ENCODE data around the gene RELB. TPM values are rescaled to one million over a fixed set of nuclear protein-coding genes. Genes with fewer than 3 reads are reported as not detected.

Gene RELB
- total and polyA plus RNA-seq, 2 donors from 2014 or later, result 10.3 to 30.6 TPM

DNA sequence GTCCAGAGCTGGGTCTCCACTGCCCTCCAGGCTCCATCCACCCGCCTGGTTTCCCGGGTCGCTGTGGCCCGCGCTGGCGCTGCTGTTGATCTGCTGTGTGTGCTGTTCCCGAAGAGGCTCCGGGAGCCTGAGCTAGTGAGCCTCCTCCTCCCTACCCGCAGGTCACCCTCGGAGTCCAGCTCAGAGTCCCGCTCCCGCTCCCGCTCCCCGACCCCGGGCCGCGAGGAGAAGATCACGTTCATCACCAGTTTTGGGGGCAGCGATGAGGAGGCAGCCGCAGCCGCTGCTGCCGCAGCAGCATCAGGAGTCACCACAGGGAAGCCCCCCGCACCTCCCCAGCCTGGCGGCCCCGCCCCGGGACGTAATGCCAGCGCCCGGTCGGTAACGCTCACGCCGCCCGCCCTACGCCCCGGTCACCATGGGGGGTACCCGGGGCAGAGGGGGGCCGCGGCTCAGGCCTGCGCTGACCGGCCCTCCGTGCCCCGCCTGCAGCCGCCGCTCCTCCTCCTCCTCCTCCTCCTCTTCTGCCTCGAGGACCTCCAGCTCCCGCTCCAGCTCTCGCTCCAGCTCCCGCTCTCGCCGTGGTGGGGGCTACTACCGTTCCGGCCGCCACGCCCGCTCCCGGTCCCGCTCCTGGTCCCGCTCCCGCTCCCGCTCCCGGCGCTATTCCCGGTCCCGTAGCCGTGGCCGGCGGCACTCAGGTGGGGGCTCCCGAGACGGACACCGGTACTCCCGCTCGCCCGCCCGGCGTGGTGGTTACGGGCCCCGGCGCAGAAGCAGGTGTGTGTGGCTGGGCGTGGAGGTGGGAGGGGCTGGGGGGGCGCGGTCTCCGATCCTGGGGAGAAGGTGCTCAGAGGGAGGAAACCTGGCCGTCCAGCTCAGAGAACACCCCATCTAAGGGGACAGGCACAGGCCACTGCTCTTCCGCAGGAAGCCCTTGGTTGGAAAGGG lies 62.9 kb downstream of the RELB start:
- Histone ChIP-seq H3K4me3 (ENCODE audit: low read length in 3 of 3) (no peak overlapping the region), H3K9me3 (ENCODE audit: control insufficient read depth in 2 of 3, insufficient read depth in 1 of 3, low read length in 3 of 3) (no peaks in the 10 kb centered on the region), H3K9ac (ENCODE audit: low read length in 3 of 3) (no peak overlapping the region), H3K27ac (ENCODE audit: low read depth in 2 of 2, low read length in 2 of 2) (no peak overlapping the region), H3K27me3 (ENCODE audit: control insufficient read depth, insufficient read depth, low read length) (no peaks in the 10 kb centered on the region), H3K4me1 (ENCODE audit: control insufficient read depth in 2 of 3, insufficient read depth in 2 of 3, low read depth in 1 of 3, low read length in 3 of 3) (no peaks in the 10 kb centered on the region), H3K36me3 (ENCODE audit: control insufficient read depth in 2 of 3, insufficient read depth in 3 of 3, low read length in 3 of 3) (peaks cover 3 to 36% (median 25%) of the 10 kb centered on the region in 3 donors)
- no peak for FAIRE-seq
- TF ChIP-seq, protein P1, sequence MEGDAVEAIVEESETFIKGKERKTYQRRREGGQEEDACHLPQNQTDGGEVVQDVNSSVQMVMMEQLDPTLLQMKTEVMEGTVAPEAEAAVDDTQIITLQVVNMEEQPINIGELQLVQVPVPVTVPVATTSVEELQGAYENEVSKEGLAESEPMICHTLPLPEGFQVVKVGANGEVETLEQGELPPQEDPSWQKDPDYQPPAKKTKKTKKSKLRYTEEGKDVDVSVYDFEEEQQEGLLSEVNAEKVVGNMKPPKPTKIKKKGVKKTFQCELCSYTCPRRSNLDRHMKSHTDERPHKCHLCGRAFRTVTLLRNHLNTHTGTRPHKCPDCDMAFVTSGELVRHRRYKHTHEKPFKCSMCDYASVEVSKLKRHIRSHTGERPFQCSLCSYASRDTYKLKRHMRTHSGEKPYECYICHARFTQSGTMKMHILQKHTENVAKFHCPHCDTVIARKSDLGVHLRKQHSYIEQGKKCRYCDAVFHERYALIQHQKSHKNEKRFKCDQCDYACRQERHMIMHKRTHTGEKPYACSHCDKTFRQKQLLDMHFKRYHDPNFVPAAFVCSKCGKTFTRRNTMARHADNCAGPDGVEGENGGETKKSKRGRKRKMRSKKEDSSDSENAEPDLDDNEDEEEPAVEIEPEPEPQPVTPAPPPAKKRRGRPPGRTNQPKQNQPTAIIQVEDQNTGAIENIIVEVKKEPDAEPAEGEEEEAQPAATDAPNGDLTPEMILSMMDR (IDR thresholded peaks at IDR 0.05; ENCODE audit: borderline replicate concordance, extremely low read depth, insufficient read depth), result no peak
- no peak for DNase-seq
- intact Hi-C loops (cut with DNase I), result no loop called here

DNA sequence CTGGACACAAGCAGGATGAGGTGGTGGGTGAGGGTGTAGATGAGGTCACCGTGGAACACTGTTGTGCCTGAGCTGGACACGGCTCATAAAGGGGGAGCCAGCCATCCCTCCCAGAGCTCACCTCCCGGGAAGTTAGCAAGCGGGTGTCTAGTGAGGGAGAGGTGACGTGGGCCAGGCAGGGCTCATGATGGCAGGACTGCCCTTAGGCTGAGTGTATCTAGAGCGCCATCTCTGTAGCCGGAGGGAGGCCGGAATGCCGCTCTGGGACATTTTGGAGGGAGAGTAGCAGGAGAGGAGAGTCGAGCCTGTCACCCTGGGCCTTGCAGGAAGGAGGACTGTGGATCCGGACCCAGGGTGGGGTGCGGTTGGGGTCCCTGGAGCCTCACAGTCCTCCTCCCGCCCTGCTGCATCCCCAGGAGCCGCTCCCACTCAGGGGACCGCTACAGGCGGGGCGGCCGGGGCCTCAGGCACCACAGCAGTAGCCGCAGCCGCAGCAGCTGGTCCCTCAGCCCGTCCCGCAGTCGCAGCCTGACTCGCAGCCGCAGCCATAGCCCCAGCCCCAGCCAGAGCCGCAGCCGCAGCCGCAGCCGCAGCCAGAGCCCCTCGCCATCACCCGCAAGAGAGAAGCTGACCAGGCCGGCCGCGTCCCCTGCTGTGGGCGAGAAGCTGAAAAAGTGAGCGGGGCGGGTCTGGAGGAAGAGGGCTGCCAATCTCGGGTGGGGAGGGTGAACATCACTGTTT lies 65.8 kb downstream of the RELB start:
- FAIRE-seq (no peak), DNase-seq (no peak)
- intact Hi-C loops (cut with DNase I), result no loop called here
- Histone ChIP-seq H3K27ac (ENCODE audit: low read depth in 2 of 2, low read length in 2 of 2) (no peak overlapping the region), H3K9ac (ENCODE audit: low read length in 3 of 3) (no peak overlapping the region), H3K4me3 (ENCODE audit: low read length in 3 of 3) (no peak overlapping the region), H3K27me3 (ENCODE audit: control insufficient read depth, insufficient read depth, low read length) (no peaks in the 10 kb centered on the region), H3K9me3 (ENCODE audit: control insufficient read depth in 2 of 3, insufficient read depth in 1 of 3, low read length in 3 of 3) (no peaks in the 10 kb centered on the region), H3K36me3 (ENCODE audit: control insufficient read depth in 2 of 3, insufficient read depth in 3 of 3, low read length in 3 of 3) (peaks cover 0 to 28% (median 24%) of the 10 kb centered on the region in 3 donors), H3K4me1 (ENCODE audit: control insufficient read depth in 2 of 3, insufficient read depth in 2 of 3, low read depth in 1 of 3, low read length in 3 of 3) (no peaks in the 10 kb centered on the region)
- TF ChIP-seq, protein P1 (IDR thresholded peaks at IDR 0.05; ENCODE audit: borderline replicate concordance, extremely low read depth, insufficient read depth), result no peak

DNA sequence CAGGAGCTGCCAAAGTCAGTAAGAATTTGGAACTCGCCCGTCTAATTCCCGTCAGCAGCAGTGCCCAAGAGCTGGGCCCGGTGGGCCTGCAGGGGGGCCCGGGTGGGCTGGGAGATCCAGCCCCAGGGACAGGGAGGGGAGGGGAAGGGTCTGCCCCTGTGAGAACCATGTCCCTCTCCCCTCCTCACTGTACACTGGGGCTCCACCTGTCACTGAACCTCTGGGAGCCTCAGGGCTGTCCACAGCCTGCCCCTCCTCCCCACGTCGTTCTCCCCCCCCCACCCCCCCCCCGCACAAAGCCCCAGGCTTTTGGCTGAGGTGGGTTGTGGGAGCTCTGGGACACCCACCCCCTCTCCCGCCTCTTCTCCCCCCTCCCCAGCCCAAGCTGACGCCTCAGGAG lies 66.8 kb downstream of the RELB start:
- Histone ChIP-seq H3K9ac (ENCODE audit: low read length in 3 of 3) (no peak overlapping the region), H3K4me1 (ENCODE audit: control insufficient read depth in 2 of 3, insufficient read depth in 2 of 3, low read depth in 1 of 3, low read length in 3 of 3) (no peaks in the 10 kb centered on the region), H3K9me3 (ENCODE audit: control insufficient read depth in 2 of 3, insufficient read depth in 1 of 3, low read length in 3 of 3) (no peaks in the 10 kb centered on the region), H3K36me3 (ENCODE audit: control insufficient read depth in 2 of 3, insufficient read depth in 3 of 3, low read length in 3 of 3) (peaks cover 0 to 28% (median 22%) of the 10 kb centered on the region in 3 donors), H3K27ac (ENCODE audit: low read depth in 2 of 2, low read length in 2 of 2) (no peak overlapping the region), H3K27me3 (ENCODE audit: control insufficient read depth, insufficient read depth, low read length) (no peaks in the 10 kb centered on the region), H3K4me3 (ENCODE audit: low read length in 3 of 3) (no peak overlapping the region)
- intact Hi-C loops (cut with DNase I), result no loop called here
- TF ChIP-seq, protein P1 (IDR thresholded peaks at IDR 0.05; ENCODE audit: borderline replicate concordance, extremely low read depth, insufficient read depth), result no peak
- FAIRE-seq, result no peak
- no peak for DNase-seq

Measured in kidney (tissue), 14 donors.